HepG2 (cell line): ENCODE results near the gene NME7. TPM values are rescaled to one million over a fixed set of nuclear protein-coding genes. Genes with fewer than 3 reads are reported as not detected.

ENCODE experiments used
- ATAC-seq: fragments of 200-7000 bp; cut with Tn5 transposase; 3 replicates; pipeline ENCODE4 v1.9.1; 2020; ENCODE audit warnings: mild to moderate bottlenecking, moderate library complexity
- BruUV-seq: library from RNA; stranded (reverse); fragments of 400-500 nt; replicated peaks from 2 replicates; lab custom pipeline; 2021; lab: Mats Ljungman, UMichigan
- CTCF ChIA-PET: fragments of 300-600 bp; formaldehyde crosslinking; extraction: SDS; loops from one replicate; lab custom pipeline; 2021; ENCODE audit warnings: low total read pairs, inconsistent platforms, low intra/inter-chr PET ratio; lab: Yijun Ruan, JAX
- POLR2A ChIA-PET: fragments of 350-600 bp; sonication (Branson Sonifier 250); formaldehyde crosslinking; loops from one replicate; lab custom pipeline; 2020; ENCODE audit warnings: antibody characterized with exemption, inconsistent platforms; lab: Yijun Ruan, JAX
- DNase-seq: peaks from one replicate; pipeline ENCODE4 v3.0.0-alpha.2; 2015; ENCODE audit warnings: low spot score
- FAIRE-seq: peaks from 3 replicates; lab custom pipeline; 2011; peaks lifted over from hg19 to GRCh38; lab: Jason Lieb, UNC
- H2AFZ ChIP-seq: one replicate; pipeline ENCODE4 v1.6.1; 2011; ENCODE audit warnings: low read length, inconsistent platforms
- H3K27ac ChIP-seq: fragments of 300-600 bp; 3 replicates; pipeline ENCODE4 v1.8.0; 2011; ENCODE audit warnings: mixed run types, mild to moderate bottlenecking, mixed read lengths, low read length, inconsistent platforms; ENCODE audit not compliant: insufficient read depth; ENCODE audit errors: extremely low read length
- H3K27me3 ChIP-seq, 2 experiments: fragments of 200-600 bp in 1 of 2; 2 replicates in 1 of 2; 3 replicates in 1 of 2; pipeline versions ENCODE4 v1.6.0 to v1.8.0; 2011; ENCODE audit warnings: low read length in 2 of 2, mild to moderate bottlenecking in 2 of 2, moderate library complexity in 2 of 2, inconsistent platforms in 1 of 2; ENCODE audit not compliant: insufficient read depth in 2 of 2, control insufficient read depth in 1 of 2
- H3K36me3 ChIP-seq, 2 experiments: fragments of 200-600 bp in 1 of 2; replicated peaks in 1 of 2; 2 replicates in 1 of 2; 3 replicates in 1 of 2; pipeline versions ENCODE4 v1.5.1 to v1.8.0; 2011; ENCODE audit warnings: low read length in 2 of 2, inconsistent platforms in 1 of 2; ENCODE audit not compliant: insufficient read depth in 2 of 2, control insufficient read depth in 1 of 2
- H3K4me1 ChIP-seq: 2 replicates; pipeline ENCODE4 v1.5.1; 2012; ENCODE audit warnings: low read length, inconsistent platforms; ENCODE audit not compliant: insufficient read depth
- H3K4me2 ChIP-seq: 2 replicates; pipeline ENCODE4 v1.6.0; 2011; ENCODE audit warnings: low read depth, low read length, inconsistent platforms
- H3K4me3 ChIP-seq, 3 experiments: fragments of 200-600 bp in 1 of 3; sonication (generic), shearing (Covaris generic) in 1 of 3; replicated peaks in 1 of 3; 2 replicates each; pipeline ENCODE4 v1.5.1; 2011 to 2016; ENCODE audit warnings: low read length in 3 of 3, inconsistent platforms in 2 of 3, low read depth in 2 of 3, mild to moderate bottlenecking in 2 of 3, control low read depth in 1 of 3, mixed read lengths in 1 of 3; ENCODE audit not compliant: insufficient read depth in 1 of 3
- H3K79me2 ChIP-seq: one replicate; pipeline ENCODE4 v1.6.1; 2011; ENCODE audit warnings: low read length, inconsistent platforms; ENCODE audit not compliant: insufficient read depth
- H3K9ac ChIP-seq: 2 replicates; pipeline ENCODE4 v1.6.0; 2011; ENCODE audit warnings: mild to moderate bottlenecking, low read depth, low read length, inconsistent platforms; ENCODE audit not compliant: insufficient read depth
- H3K9me3 ChIP-seq: 2 replicates; pipeline ENCODE4 v1.5.1; 2012; ENCODE audit warnings: mild to moderate bottlenecking, low read length
- H4K20me1 ChIP-seq: 2 replicates; pipeline ENCODE4 v1.6.0; 2011; ENCODE audit warnings: inconsistent platforms, mild to moderate bottlenecking, low read length, moderate library complexity; ENCODE audit not compliant: insufficient read depth
- AHR ChIP-seq: IDR thresholded peaks from 2 replicates; pipeline ENCODE4 v1.6.1; 2018; ENCODE audit warnings: missing genetic modification reagents, missing compliant biosample characterization
- ATM ChIP-seq: fragments of 450-650 bp; IDR thresholded peaks from 2 replicates; pipeline ENCODE4 v1.7.1; 2017; ENCODE audit warnings: mild to moderate bottlenecking, borderline replicate concordance
- EZH2 ChIP-seq: conservative IDR thresholded peaks from 2 replicates; pipeline ENCODE4 v1.6.1; 2012; ENCODE audit warnings: mild to moderate bottlenecking, low read depth, low read length, moderate library complexity
- NBN ChIP-seq: fragments of 450-650 bp; conservative IDR thresholded peaks from 2 replicates; pipeline ENCODE4 v1.6.1; 2017
- NCOA2 ChIP-seq: sonication (generic); formaldehyde crosslinking; IDR thresholded peaks from 2 replicates; pipeline ENCODE4 v1.8.0; 2022; ENCODE audit warnings: inconsistent platforms
- NFRKB ChIP-seq: fragments of 450-650 bp; IDR thresholded peaks from 2 replicates; pipeline ENCODE4 v1.6.1; 2017
- THAP9 ChIP-seq: sonication (generic); formaldehyde crosslinking; IDR thresholded peaks from 2 replicates; pipeline ENCODE4; 2020; ENCODE audit warnings: missing genetic modification reagents, mild to moderate bottlenecking, borderline replicate concordance
- TP53 ChIP-seq: sonication (generic); formaldehyde crosslinking; conservative IDR thresholded peaks from 2 replicates; pipeline ENCODE4 v1.4.0; 2020; ENCODE audit warnings: missing genetic modification reagents
- ZNF136 ChIP-seq: sonication (generic); formaldehyde crosslinking; IDR thresholded peaks from 2 replicates; pipeline ENCODE4 v1.8.1; 2022; ENCODE audit warnings: low read depth, mild to moderate bottlenecking, moderate library complexity, missing genetic modification reagents
- ZNF256 ChIP-seq: sonication (generic); formaldehyde crosslinking; conservative IDR thresholded peaks from 2 replicates; pipeline ENCODE4 v1.4.0; 2020; ENCODE audit warnings: missing genetic modification reagents
- ZNF800 ChIP-seq: sonication (generic); formaldehyde crosslinking; IDR thresholded peaks from 2 replicates; pipeline ENCODE4 v1.4.0; 2020; ENCODE audit warnings: missing genetic modification reagents
- WGBS: methylation state at CpG from one replicate; pipeline ENCODE4 v1.1.6; 2017; ENCODE audit warnings: low lambda C conversion rate; 5-methylcytosine and 5-hydroxymethylcytosine counted together
- in situ Hi-C: cut with HindIII; loops from 2 replicates; pipeline ENCODE4 v1.10.0; 2017; ENCODE audit warnings: low pct_unique_long_range_greater_than_20kb; ENCODE audit not compliant: extremely low pct_ligation_motif_present
- intact Hi-C: fragments of 100-400 bp; cut with micrococcal nuclease; formaldehyde crosslinking; loops from one replicate; pipeline ENCODE4 v1.10.0; 2022; ENCODE audit not compliant: unreplicated experiment
- polyA plus RNA-seq, 8 experiments: library from polyadenylated mRNA; depleted of rRNA in 3 of 8; stranded (reverse) in 7 of 8; unstranded in 1 of 8; fragments of >200 nt; fragmentation: Illumina TruSeq in 4 of 8; extraction: Trizol in 4 of 8; gene quantifications; 2 replicates each; pipeline versions ENCODE4 v1.2.1 to v1.2.3, GENCODE V29; 2011 to 2016; ENCODE audit warnings: low read depth in 4 of 8, missing spikeins in 1 of 8, mixed read lengths in 1 of 8; ENCODE audit not compliant: insufficient read depth in 1 of 8
- total RNA-seq, 5 experiments: library from RNA; depleted of rRNA; stranded (reverse); fragments of >200 nt; fragmentation: Illumina TruSeq; extraction: Trizol; gene quantifications; 2 replicates each; pipeline ENCODE4 v1.2.3, GENCODE V29; 2016; ENCODE audit warnings: low read depth in 1 of 5

Gene NME7
- total and polyA plus RNA-seq, 2 of the 13 experiments (the other 11 are each of a cell fraction or from before 2014, with no cell fraction given), result 9.4 to 22.5 TPM

DNA sequence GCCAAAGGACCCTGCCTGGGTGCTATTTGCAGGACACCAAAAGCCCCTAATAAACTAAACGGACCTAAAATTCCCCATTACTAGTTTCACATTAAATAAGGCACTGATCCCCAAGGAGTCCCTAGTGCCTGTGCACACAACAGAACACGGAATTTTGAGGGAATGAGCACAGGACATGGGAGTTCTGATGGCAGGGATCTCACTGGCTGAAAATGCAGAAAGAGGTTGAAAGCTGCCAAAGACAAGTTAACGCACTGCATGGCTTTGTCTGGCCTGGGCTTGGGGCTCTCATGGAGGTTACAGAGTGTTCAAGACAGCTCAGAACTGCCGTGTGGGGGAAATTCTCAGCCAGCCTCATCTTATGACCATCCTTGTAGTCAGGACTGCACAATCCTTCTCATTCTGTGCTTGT, 276.7 kb downstream of the NME7 start:
- POLR2A ChIA-PET, result interaction anchor here (0.9 kb wide), 1 partner anchor 17 kb away, joined by 3 read pairs; no protein-coding TSS in a partner anchor
- no peaks in the 10 kb centered on the region for H3K9me3 ChIP-seq
- H3K9ac ChIP-seq, result no peak overlapping the region
- no peak overlapping the region for H3K4me3 ChIP-seq
- H2AFZ ChIP-seq, result no peak overlapping the region
- ATAC-seq (no peak), FAIRE-seq (no peak), DNase-seq (no peak)
- 24% methylated on average over 4 of the region's 4 CpGs for WGBS
- TF ChIP-seq ZNF800 (no peak), ZNF136 (CRISPR knock-in tag) (no peak), AHR (CRISPR knock-in tag) (no peak), THAP9 (CRISPR knock-in tag) (no peak), ATM (no peak), ZNF256 (CRISPR knock-in tag) (no peak), EZH2 (no peak), NBN (no peak), NFRKB (no peak), TP53 (CRISPR knock-in tag) (no peak), NCOA2 (CRISPR knock-in tag) (no peak)
- intact Hi-C loops, result no loop called here
- no peaks in the 10 kb centered on the region for H3K36me3 ChIP-seq
- in situ Hi-C loops, result no loop called here
- CTCF ChIA-PET, result no interaction called here
- no peaks in the 10 kb centered on the region for H3K79me2 ChIP-seq
- no TSS peak for BruUV-seq
- no peaks in the 10 kb centered on the region; a peak in 1 of 5 replicates for H3K27me3 ChIP-seq
- no peak overlapping the region for H3K27ac ChIP-seq
- H4K20me1 ChIP-seq, result no peaks in the 10 kb centered on the region
- peaks cover 43% of the 10 kb centered on the region for H3K4me1 ChIP-seq
- H3K4me2 ChIP-seq, result no peak overlapping the region
